NCI-H1417 (cell line): ENCODE data around the gene SBK2.
"Not testable (repeated sequence)": the region's sequence is repeated elsewhere in the genome, so short reads cannot be mapped to it uniquely, and the experiment has no call there.

Source experiments
- DNase-seq, 3 experiments: peaks; one replicate each; lab custom pipeline; 2025; lab: John Stamatoyannopoulos, UW

Gene SBK2

GRCh38 chr19:55536951-55537740 lies at the start of gene SBK2:
Gene SBK2, minus strand, starts transcription at chr19:55537133. Its CDS starts 839 bp downstream, at chr19:55536294.
- DNase-seq = peak in 1 of 3 experiments; percentile 5

GRCh38 chr19:55585658-55586339 lies 48.9 kb upstream of the SBK2 start:
- peak; percentile 78 to 88 (median 86) for DNase-seq

- DNase-seq = no peak
These were observed 47.9 kb upstream of the SBK2 start for GRCh38 chr19:55584871-55585270.

- DNase-seq = not testable (repeated sequence)
These were observed 47.0 kb upstream of the SBK2 start for GRCh38 chr19:55583897-55584296.

- DNase-seq = not testable (repeated sequence)
These were observed 45.4 kb upstream of the SBK2 start for GRCh38 chr19:55582284-55582683.

- peak in 1 of 3 experiments; percentile 61 for DNase-seq
These were observed 44.9 kb upstream of the SBK2 start for GRCh38 chr19:55581823-55582223.

- no peak for DNase-seq
These were observed 44.4 kb upstream of the SBK2 start for GRCh38 chr19:55581145-55581822.

- peak; percentile 83 to 93 (median 91) for DNase-seq
These were observed 43.8 kb upstream of the SBK2 start, which contains the start of gene ZNF579 for GRCh38 chr19:55580628-55581144. Gene ZNF579, minus strand, starts transcription at chr19:55580848. Its CDS starts 1,209 bp downstream, at chr19:55579639.

- peak in 2 of 3 experiments; percentile 41 to 49 for DNase-seq
These were observed 43.1 kb upstream of the SBK2 start for GRCh38 chr19:55579766-55580621.

GRCh38 chr19:55578761-55579747 lies 42.1 kb upstream of the SBK2 start:
- no peak for DNase-seq

GRCh38 chr19:55578031-55578760 lies 41.3 kb upstream of the SBK2 start:
- DNase-seq = no peak

GRCh38 chr19:55576746-55577145 lies 39.8 kb upstream of the SBK2 start:
- no peak for DNase-seq

GRCh38 chr19:55573929-55574328 lies 37.0 kb upstream of the SBK2 start:
- DNase-seq = not testable (repeated sequence)

- not testable (repeated sequence) for DNase-seq
These were observed 32.5 kb upstream of the SBK2 start for GRCh38 chr19:55569477-55569876.

GRCh38 chr19:55567708-55568328 lies 30.9 kb upstream of the SBK2 start:
- no peak for DNase-seq

- DNase-seq = no peak
These were observed 29.9 kb upstream of the SBK2 start for GRCh38 chr19:55566823-55567222.

GRCh38 chr19:55563261-55563690 lies 26.3 kb upstream of the SBK2 start:
- DNase-seq = peak in 1 of 3 experiments; percentile 53

GRCh38 chr19:55559684-55560083 lies 22.8 kb upstream of the SBK2 start:
- DNase-seq = no peak

GRCh38 chr19:55554741-55555152 lies 17.8 kb upstream of the SBK2 start:
- DNase-seq = peak in 1 of 3 experiments; percentile 22
